Activated naive CD4-positive, alpha-beta T cell treated with anti-CD3 and anti-CD28 coated beads, Interleukin-2, amount 50 U/mL, for 16 hours (primary cell): ENCODE results near the gene NIPBL.
"Not testable (repeated sequence)": the region's sequence is repeated elsewhere in the genome, so short reads cannot be mapped to it uniquely, and the experiment has no call there.

Source experiments
- DNase-seq: peaks from one replicate; pipeline ENCODE4 v3.0.0-alpha.2; 2020

NIPBL gene

GRCh38 chr5:36876299-36876964 lies at the start of gene NIPBL:
TSS of gene NIPBL (plus strand) at chr5:36876769. CDS start at chr5:36953697, 76,928 bp downstream.
- DNase-seq = peak; percentile 90

DNA sequence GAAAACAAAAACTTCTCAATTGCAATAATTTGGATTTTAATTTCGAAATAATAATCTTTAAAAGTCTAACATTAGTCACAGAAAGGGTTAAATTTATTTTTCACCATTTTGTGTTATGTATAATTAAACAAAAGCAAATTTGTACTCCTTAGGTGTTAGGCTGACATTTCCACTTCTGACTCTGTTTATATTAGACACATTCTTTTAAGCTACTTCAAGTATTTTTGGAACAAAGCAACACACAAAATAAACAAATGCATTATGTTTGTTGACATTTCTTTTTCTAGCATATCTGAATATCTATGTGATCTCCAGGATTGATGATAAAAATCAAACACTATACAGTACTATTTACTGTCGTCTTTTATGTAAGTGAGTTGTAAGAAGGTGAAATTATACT lies 44.3 kb upstream of the NIPBL start:
- no peak for DNase-seq

- no peak for DNase-seq
Observed at GRCh38 chr5:36836831-36837230, 39.7 kb upstream of the NIPBL start.

GRCh38 chr5:36839489-36840476 lies 36.8 kb upstream of the NIPBL start:
- DNase-seq = no peak

DNA sequence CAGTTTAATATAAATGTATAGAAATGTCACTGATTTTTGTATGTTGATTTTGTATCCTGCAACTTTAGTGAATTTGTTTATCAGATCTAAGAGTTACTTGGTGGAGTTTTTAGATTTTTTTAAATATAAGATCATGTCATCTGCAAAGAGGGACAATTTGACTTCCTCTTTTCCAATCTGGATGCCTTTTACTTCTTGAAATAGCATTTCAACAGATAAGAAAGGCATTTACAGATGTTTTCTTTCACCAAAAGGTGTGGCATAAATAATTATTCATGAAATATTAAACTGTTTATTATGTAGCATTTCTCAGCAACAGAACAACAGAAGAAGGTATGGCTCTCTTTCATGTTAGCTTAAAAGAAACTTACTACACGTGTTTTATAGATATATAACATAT lies 34.9 kb upstream of the NIPBL start:
- no peak for DNase-seq

- DNase-seq = no peak
Observed at GRCh38 chr5:36842087-36842486, 34.5 kb upstream of the NIPBL start.

DNA sequence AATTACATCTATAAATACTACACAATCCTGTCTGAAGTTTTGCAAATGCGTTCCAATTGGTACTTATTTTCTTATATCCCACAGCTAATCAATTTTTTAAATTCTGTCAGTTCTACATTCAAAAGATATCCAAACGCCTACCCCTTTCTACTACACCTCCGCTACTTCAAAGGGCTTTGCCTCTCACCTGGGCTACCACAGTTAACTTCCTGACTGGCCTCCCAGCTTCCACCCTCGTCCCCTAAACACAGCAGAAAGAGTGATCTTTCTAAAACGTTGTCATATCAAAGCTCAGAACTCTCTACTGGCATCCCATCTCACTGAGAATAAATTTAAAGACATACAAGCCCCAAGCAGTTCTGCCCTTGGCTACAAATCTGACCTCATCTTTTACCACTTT lies 32.3 kb upstream of the NIPBL start:
- no peak for DNase-seq

GRCh38 chr5:36848545-36848944 lies 28.0 kb upstream of the NIPBL start:
- DNase-seq = not testable (repeated sequence)

GRCh38 chr5:36852903-36853302 lies 23.7 kb upstream of the NIPBL start:
- DNase-seq = not testable (repeated sequence)

DNA sequence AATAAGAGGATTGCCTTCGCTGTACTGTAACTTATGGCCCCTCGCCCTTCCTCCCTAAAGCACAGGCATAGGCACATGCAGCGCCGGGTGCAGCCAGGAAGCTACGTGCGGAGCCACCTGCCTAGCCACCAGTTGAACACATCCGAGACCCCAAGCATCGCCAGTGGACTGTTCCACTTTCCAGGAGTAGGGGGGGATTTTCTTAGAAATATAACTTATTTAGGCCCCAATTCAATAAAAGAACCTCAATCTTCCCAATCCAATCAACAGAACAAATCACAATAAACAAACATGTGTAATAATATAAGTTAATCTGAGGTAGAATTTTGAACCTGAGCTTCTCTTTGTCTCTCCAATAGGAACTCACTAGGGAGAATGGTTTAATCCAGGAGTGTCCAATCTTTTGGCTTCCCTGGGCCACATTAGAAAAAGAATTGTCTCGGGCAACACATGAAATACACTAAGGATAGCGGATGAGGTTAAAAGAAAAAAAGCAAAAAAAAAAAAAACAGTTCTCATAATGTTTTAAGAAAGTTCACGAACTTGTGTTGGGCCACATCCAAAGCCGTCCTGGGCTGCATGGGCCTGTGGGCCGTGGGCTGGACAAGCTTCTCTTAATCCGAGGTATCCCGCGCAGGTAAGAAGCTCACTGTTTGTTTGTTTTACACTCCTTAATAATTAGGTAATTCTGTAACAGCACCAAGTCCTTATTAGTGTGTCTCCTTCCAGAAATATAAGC lies 22.0 kb upstream of the NIPBL start:
- DNase-seq = no peak

DNA sequence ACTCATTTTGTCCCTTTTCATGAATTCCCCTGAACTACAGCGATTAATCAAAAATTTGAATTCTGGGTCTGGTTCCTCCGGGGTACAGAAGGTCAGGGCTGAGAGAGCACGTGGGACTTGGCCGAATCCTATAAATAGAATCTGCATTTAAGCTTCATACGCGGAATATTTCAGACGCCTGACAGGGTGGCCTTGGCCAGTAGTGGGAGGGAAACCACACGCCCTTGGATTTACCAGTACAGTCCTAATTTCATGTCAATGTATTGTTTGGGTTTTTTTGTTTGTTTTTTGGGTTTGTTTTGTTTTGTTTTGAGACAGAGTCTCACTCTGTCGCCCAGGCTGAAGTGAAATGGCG lies 21.5 kb upstream of the NIPBL start:
- DNase-seq = no peak

GRCh38 chr5:36861871-36862270 lies 14.7 kb upstream of the NIPBL start:
- DNase-seq = no peak

- no peak for DNase-seq
Observed at GRCh38 chr5:36870399-36871040, 6.0 kb upstream of the NIPBL start.

DNA sequence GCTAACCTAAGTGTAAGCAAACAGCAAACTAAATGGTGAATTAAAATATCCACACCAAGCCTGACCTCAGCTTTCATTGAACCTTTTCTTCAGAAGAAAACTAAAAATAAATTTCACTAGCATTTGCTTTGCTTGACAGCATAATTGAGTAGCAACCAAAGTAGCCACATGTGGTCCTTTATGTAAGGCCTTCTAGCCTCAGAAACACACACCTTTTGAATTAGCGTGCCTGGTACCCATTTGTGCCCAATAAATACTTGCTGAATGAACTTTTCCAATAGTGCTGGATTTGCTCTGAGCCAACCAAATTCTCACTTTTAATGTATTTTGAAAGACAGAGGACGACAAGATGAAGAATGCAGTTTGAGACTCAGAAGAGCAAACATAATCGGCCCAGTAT lies 2.1 kb upstream of the NIPBL start:
- no peak for DNase-seq

GRCh38 chr5:36875051-36875789 lies 1.3 kb upstream of the NIPBL start:
- peak; percentile 48 for DNase-seq

- peak; percentile 72 for DNase-seq
Observed at GRCh38 chr5:36875790-36876298, 725 bp upstream of the NIPBL start.

GRCh38 chr5:36876965-36877666 lies 547 bp downstream of the NIPBL start:
- DNase-seq = peak; percentile 60

GRCh38 chr5:36877667-36878391 lies 1.3 kb downstream of the NIPBL start:
- no peak for DNase-seq

- no peak for DNase-seq
Observed at GRCh38 chr5:36878392-36879082, 2.0 kb downstream of the NIPBL start.
